Tibial nerve (tissue), 3 donors: Measurements from ENCODE around the gene LDAF1.

ENCODE experiments used
- EP300 ChIP-seq, 2 donors: sonication (generic); formaldehyde crosslinking; IDR thresholded peaks; one replicate each; pipeline ENCODE4 v1.6.1; 2017; ENCODE audit warnings: antibody characterized with exemption in 2 of 2, mild to moderate bottlenecking in 1 of 2
- POLR2A ChIP-seq, 2 donors: fragments of 450-650 bp; IDR thresholded peaks; one replicate each; pipeline ENCODE4 v1.6.1; 2017; ENCODE audit warnings: antibody characterized with exemption in 2 of 2, mild to moderate bottlenecking in 2 of 2, moderate library complexity in 2 of 2

GRCh38 chr16:21167929-21168602 lies 9.6 kb downstream of the LDAF1 start:
- TF ChIP-seq POLR2A (IDR thresholded peaks at IDR 0.05) (no peak), EP300 (IDR thresholded peaks at IDR 0.05) (no peak)
